HepG2 (cell line): ENCODE data around the gene PSRC1. TPM values are rescaled to one million over a fixed set of nuclear protein-coding genes. Genes with fewer than 3 reads are reported as not detected.

Experiments
- ATM ChIP-seq: fragments of 450-650 bp; IDR thresholded peaks from 2 replicates; pipeline ENCODE4 v1.7.1; 2017; ENCODE audit warnings: mild to moderate bottlenecking, borderline replicate concordance
- CHD2 ChIP-seq: IDR thresholded peaks from 2 replicates; pipeline ENCODE4 v1.6.1; 2011; ENCODE audit warnings: low read depth, low read length, improper control_type of control experiment
- FOXM1 ChIP-seq: sonication (generic); formaldehyde crosslinking; IDR thresholded peaks from 2 replicates; pipeline ENCODE4 v1.5.0; 2020; ENCODE audit warnings: missing genetic modification reagents
- MAX ChIP-seq: IDR thresholded peaks from 2 replicates; pipeline ENCODE4 v1.6.1; 2012; ENCODE audit warnings: inconsistent platforms
- MIER3 ChIP-seq: IDR thresholded peaks from 2 replicates; pipeline ENCODE4 v1.6.1; 2016; ENCODE audit warnings: missing compliant biosample characterization, borderline replicate concordance
- MLX ChIP-seq: IDR thresholded peaks from 2 replicates; pipeline ENCODE4 v1.6.1; 2016
- RORA ChIP-seq: sonication (generic); formaldehyde crosslinking; IDR thresholded peaks from 2 replicates; pipeline ENCODE4 v1.5.0; 2020; ENCODE audit warnings: mild to moderate bottlenecking, missing genetic modification reagents, moderate library complexity
- SAP130 ChIP-seq: IDR thresholded peaks from 2 replicates; pipeline ENCODE4 v1.6.1; 2016; ENCODE audit warnings: low read depth
- STAT5B ChIP-seq: sonication (generic); formaldehyde crosslinking; IDR thresholded peaks from 2 replicates; pipeline ENCODE4 v1.4.0; 2020; ENCODE audit warnings: missing genetic modification reagents
- TARDBP ChIP-seq: sonication (generic); formaldehyde crosslinking; IDR thresholded peaks from 2 replicates; pipeline ENCODE4 v1.8.0; 2022; ENCODE audit warnings: mild to moderate bottlenecking, missing genetic modification reagents
- TP53 ChIP-seq: sonication (generic); formaldehyde crosslinking; conservative IDR thresholded peaks from 2 replicates; pipeline ENCODE4 v1.4.0; 2020; ENCODE audit warnings: missing genetic modification reagents
- XRCC5 ChIP-seq: fragments of 200-400 bp; formaldehyde crosslinking; optimal IDR thresholded peaks from 2 replicates; pipeline ENCODE3; 2017; ENCODE audit warnings: mild to moderate bottlenecking, low read length
- ZBTB43 ChIP-seq: sonication (generic); formaldehyde crosslinking; conservative IDR thresholded peaks from 2 replicates; pipeline ENCODE4 v1.4.0; 2020; ENCODE audit warnings: missing genetic modification reagents
- ZFP62 ChIP-seq: sonication (generic); formaldehyde crosslinking; IDR thresholded peaks from 2 replicates; pipeline ENCODE4 v1.4.0; 2020; ENCODE audit warnings: missing genetic modification reagents
- ZKSCAN1 ChIP-seq: fragments of 150-350 bp; IDR thresholded peaks from 2 replicates; pipeline ENCODE4 v1.6.1; 2014; ENCODE audit warnings: low read length
- ZNF335 ChIP-seq: sonication (generic); formaldehyde crosslinking; IDR thresholded peaks from 2 replicates; pipeline ENCODE4 v1.4.0; 2020; ENCODE audit warnings: missing genetic modification reagents
- ZNF891 ChIP-seq: sonication (generic); formaldehyde crosslinking; IDR thresholded peaks from 2 replicates; pipeline ENCODE4 v1.5.0; 2020; ENCODE audit warnings: mild to moderate bottlenecking, missing genetic modification reagents
- ZSCAN9 ChIP-seq: IDR thresholded peaks from 2 replicates; pipeline ENCODE4 v1.6.1; 2016; ENCODE audit warnings: borderline replicate concordance
- polyA plus RNA-seq, 8 experiments: library from polyadenylated mRNA; depleted of rRNA in 3 of 8; stranded (reverse) in 7 of 8; unstranded in 1 of 8; fragments of >200 nt; fragmentation: Illumina TruSeq in 4 of 8; extraction: Trizol in 4 of 8; gene quantifications; 2 replicates each; pipeline versions ENCODE4 v1.2.1 to v1.2.3, GENCODE V29; 2011 to 2016; ENCODE audit warnings: low read depth in 4 of 8, missing spikeins in 1 of 8, mixed read lengths in 1 of 8; ENCODE audit not compliant: insufficient read depth in 1 of 8
- total RNA-seq, 5 experiments: library from RNA; depleted of rRNA; stranded (reverse); fragments of >200 nt; fragmentation: Illumina TruSeq; extraction: Trizol; gene quantifications; 2 replicates each; pipeline ENCODE4 v1.2.3, GENCODE V29; 2016; ENCODE audit warnings: low read depth in 1 of 5
- TF ChIP-seq, protein P1 (sequence below): sonication (generic); formaldehyde crosslinking; IDR thresholded peaks from 2 replicates; pipeline ENCODE4 v1.8.1; 2023; ENCODE audit warnings: mild to moderate bottlenecking, missing genetic modification reagents
- TF ChIP-seq, protein P2 (sequence below): sonication (generic); formaldehyde crosslinking; IDR thresholded peaks from 2 replicates; pipeline ENCODE4 v1.5.0; 2020; ENCODE audit warnings: missing genetic modification reagents, mild to moderate bottlenecking, borderline replicate concordance
- TF ChIP-seq, protein P3 (sequence below): sonication (generic); formaldehyde crosslinking; IDR thresholded peaks from 2 replicates; pipeline ENCODE4 v1.8.1; 2023; ENCODE audit warnings: mild to moderate bottlenecking, missing genetic modification reagents
- TF ChIP-seq, protein P4 (sequence below): sonication (generic); formaldehyde crosslinking; IDR thresholded peaks from 2 replicates; pipeline ENCODE4 v1.8.1; 2022; ENCODE audit warnings: low read depth, mild to moderate bottlenecking, missing genetic modification reagents

PSRC1 gene
- total and polyA plus RNA-seq, 2 of the 13 experiments (the other 11 are each of a cell fraction or from before 2014, with no cell fraction given) = 28.6 to 30.3 TPM

DNA sequence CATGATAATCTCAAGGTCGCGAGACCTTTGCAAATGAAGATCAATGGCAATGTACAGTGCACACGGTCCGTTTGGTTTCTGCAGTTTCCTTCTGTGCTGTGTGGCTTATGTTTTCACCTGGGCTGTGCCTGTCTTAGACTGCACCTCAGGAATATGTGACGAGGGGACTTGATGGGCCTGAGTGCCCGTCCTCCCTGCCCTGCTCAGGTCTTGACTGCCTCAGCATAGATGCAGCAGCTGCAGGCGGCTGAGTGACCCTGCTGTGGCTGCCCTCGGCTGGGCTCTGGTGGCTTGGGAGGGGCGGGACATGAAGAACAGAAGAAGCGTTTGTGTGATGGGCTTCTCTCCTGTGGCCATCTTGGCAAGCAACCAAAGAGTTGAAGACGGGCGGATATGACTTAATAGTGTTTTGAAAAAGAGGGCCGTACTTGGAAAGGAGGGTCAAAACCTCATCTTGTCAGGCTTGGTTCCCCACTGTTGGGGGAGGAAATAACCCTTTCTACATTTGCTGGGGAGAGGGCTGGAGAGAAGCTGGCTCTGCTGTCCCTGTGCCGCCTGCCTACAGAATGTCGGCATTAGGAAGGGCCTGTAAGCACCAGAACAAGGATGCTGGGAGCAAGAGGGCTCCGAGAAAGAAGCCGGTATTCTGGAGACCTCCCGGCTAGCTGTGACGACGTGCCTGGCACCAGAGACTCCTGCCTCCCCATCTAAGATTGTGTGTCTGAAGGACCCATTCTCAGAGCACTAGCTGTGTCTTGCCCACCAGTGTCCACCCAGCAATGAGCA is 16.8 kb upstream of the PSRC1 start (continued):
- TF ChIP-seq, protein P1, sequence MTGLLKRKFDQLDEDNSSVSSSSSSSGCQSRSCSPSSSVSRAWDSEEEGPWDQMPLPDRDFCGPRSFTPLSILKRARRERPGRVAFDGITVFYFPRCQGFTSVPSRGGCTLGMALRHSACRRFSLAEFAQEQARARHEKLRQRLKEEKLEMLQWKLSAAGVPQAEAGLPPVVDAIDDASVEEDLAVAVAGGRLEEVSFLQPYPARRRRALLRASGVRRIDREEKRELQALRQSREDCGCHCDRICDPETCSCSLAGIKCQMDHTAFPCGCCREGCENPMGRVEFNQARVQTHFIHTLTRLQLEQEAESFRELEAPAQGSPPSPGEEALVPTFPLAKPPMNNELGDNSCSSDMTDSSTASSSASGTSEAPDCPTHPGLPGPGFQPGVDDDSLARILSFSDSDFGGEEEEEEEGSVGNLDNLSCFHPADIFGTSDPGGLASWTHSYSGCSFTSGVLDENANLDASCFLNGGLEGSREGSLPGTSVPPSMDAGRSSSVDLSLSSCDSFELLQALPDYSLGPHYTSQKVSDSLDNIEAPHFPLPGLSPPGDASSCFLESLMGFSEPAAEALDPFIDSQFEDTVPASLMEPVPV (CRISPR knock-in tag) = no peak
- TF ChIP-seq STAT5B (CRISPR knock-in tag) (no peak), XRCC5 (peak; percentile 54), RORA (no peak), ZNF891 (CRISPR knock-in tag) (no peak), ATM (no peak), FOXM1 (no peak), CHD2 (no peak; the same call in 1 of the 2 replicates), TP53 (CRISPR knock-in tag) (no peak), MAX (peak; percentile 49), ZKSCAN1 (no peak), ZNF335 (CRISPR knock-in tag) (no peak), MIER3 (CRISPR knock-in tag) (no peak), SAP130 (CRISPR knock-in tag) (no peak), MLX (no peak), ZFP62 (no peak), TARDBP (CRISPR knock-in tag) (no peak), ZBTB43 (CRISPR knock-in tag) (no peak; the same call in 1 of the 2 replicates), ZSCAN9 (CRISPR knock-in tag) (no peak)
- TF ChIP-seq, protein P2, sequence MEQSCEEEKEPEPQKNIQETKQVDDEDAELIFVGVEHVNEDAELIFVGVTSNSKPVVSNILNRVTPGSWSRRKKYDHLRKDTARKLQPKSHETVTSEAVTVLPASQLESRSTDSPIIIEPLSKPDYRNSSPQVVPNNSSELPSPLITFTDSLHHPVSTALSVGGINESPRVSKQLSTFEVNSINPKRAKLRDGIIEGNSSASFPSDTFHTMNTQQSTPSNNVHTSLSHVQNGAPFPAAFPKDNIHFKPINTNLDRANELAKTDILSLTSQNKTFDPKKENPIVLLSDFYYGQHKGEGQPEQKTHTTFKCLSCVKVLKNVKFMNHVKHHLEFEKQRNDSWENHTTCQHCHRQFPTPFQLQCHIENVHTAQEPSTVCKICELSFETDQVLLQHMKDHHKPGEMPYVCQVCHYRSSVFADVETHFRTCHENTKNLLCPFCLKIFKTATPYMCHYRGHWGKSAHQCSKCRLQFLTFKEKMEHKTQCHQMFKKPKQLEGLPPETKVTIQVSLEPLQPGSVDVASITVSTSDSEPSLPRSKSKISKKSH (CRISPR knock-in tag) = no peak
- TF ChIP-seq, protein P3, sequence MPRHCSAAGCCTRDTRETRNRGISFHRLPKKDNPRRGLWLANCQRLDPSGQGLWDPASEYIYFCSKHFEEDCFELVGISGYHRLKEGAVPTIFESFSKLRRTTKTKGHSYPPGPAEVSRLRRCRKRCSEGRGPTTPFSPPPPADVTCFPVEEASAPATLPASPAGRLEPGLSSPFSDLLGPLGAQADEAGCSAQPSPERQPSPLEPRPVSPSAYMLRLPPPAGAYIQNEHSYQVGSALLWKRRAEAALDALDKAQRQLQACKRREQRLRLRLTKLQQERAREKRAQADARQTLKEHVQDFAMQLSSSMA (CRISPR knock-in tag) = 0 out of 2 replicates have a peak, but pooled peaks have one; percentile 28
- TF ChIP-seq, protein P4, sequence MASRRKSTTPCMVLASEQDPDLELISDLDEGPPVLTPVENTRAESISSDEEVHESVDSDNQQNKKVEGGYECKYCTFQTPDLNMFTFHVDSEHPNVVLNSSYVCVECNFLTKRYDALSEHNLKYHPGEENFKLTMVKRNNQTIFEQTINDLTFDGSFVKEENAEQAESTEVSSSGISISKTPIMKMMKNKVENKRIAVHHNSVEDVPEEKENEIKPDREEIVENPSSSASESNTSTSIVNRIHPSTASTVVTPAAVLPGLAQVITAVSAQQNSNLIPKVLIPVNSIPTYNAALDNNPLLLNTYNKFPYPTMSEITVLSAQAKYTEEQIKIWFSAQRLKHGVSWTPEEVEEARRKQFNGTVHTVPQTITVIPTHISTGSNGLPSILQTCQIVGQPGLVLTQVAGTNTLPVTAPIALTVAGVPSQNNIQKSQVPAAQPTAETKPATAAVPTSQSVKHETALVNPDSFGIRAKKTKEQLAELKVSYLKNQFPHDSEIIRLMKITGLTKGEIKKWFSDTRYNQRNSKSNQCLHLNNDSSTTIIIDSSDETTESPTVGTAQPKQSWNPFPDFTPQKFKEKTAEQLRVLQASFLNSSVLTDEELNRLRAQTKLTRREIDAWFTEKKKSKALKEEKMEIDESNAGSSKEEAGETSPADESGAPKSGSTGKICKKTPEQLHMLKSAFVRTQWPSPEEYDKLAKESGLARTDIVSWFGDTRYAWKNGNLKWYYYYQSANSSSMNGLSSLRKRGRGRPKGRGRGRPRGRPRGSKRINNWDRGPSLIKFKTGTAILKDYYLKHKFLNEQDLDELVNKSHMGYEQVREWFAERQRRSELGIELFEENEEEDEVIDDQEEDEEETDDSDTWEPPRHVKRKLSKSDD (CRISPR knock-in tag) = 0 out of 2 replicates have a peak, but pooled peaks have one; percentile 16
